HL-60 (cell line): ENCODE measurements around the gene CCDC138.

Experiments
- DNase-seq, 2 experiments: peaks; one replicate each; pipeline ENCODE4 v3.0.0-alpha.2; 2010 to 2020; ENCODE audit warnings: low read depth in 1 of 2, low spot score in 1 of 2
- H3K27ac ChIP-seq: fragments of 250-450 bp; sonication (Bioruptor Pico); replicated peaks from 2 replicates; pipeline ENCODE4 v1.5.1; 2020; ENCODE audit warnings: mild to moderate bottlenecking, moderate library complexity
- H3K27me3 ChIP-seq: fragments of 250-450 bp; sonication (Bioruptor Pico); 2 replicates; pipeline ENCODE4 v1.5.1; 2021; ENCODE audit warnings: mild to moderate bottlenecking, moderate library complexity; ENCODE audit not compliant: insufficient read depth, poor library complexity, severe bottlenecking
- H3K4me3 ChIP-seq: replicated peaks from 2 replicates; pipeline ENCODE4 v1.5.1; 2011; ENCODE audit warnings: mild to moderate bottlenecking, control low read depth, low read length; ENCODE audit not compliant: insufficient read depth
- CTCF ChIP-seq: IDR thresholded peaks from one replicate; pipeline ENCODE4 v1.5.1; 2011; ENCODE audit warnings: low read length, control low read depth, inconsistent platforms; ENCODE audit not compliant: insufficient read depth
- GABPA ChIP-seq: IDR thresholded peaks from 2 replicates; pipeline ENCODE4 v1.6.1; 2012; ENCODE audit warnings: low read depth
- POLR2AphosphoS5 ChIP-seq: IDR thresholded peaks from 2 replicates; pipeline ENCODE4 v1.6.1; 2012; ENCODE audit warnings: low read depth
- REST ChIP-seq: IDR thresholded peaks from 2 replicates; pipeline ENCODE4 v1.6.1; 2012; ENCODE audit warnings: low read depth; ENCODE audit not compliant: insufficient replicate concordance
- SPI1 ChIP-seq: IDR thresholded peaks from 2 replicates; pipeline ENCODE4 v1.6.1; 2012; ENCODE audit warnings: low read depth, mild to moderate bottlenecking, borderline replicate concordance

Gene CCDC138

GRCh38 chr2:108920686-108921085 is 134.1 kb downstream of the CCDC138 start:
- Histone ChIP-seq H3K4me3 (no peak overlapping the region), H3K27me3 (no peaks in the 10 kb centered on the region), H3K27ac (no peak overlapping the region)
- no peak for TF ChIP-seq SPI1
- no peak for TF ChIP-seq REST
- TF ChIP-seq POLR2AphosphoS5: no peak
- TF ChIP-seq GABPA: no peak
- TF ChIP-seq CTCF: no peak
- DNase-seq: no peak

- H3K27me3 ChIP-seq: no peaks in the 10 kb centered on the region
- no peak overlapping the region for H3K4me3 ChIP-seq
- TF ChIP-seq CTCF: no peak
- no peak for TF ChIP-seq SPI1
- no peak for TF ChIP-seq REST
- no peak for TF ChIP-seq POLR2AphosphoS5
- TF ChIP-seq GABPA: no peak
- no peak overlapping the region for H3K27ac ChIP-seq
- no peak for DNase-seq
These were observed 134.8 kb downstream of the CCDC138 start for GRCh38 chr2:108921096-108922030.

- DNase-seq: no peak
- no peak overlapping the region for H3K4me3 ChIP-seq
These were observed 135.8 kb downstream of the CCDC138 start for GRCh38 chr2:108922141-108922915.

More at GRCh38 chr2:108922141-108922915, 135.8 kb downstream of the CCDC138 start:
- Histone ChIP-seq H3K27me3 (no peaks in the 10 kb centered on the region), H3K27ac (no peak overlapping the region)
- TF ChIP-seq CTCF (no peak), POLR2AphosphoS5 (no peak), SPI1 (no peak), REST (no peak), GABPA (no peak)
